Limb (tissue), 2 donors: Measurements from ENCODE around the gene SORCS3.

Source experiments
- DNase-seq, 2 donors: peaks; one replicate each; pipeline ENCODE4 v3.0.0-alpha.2; 2016; ENCODE audit errors: extremely low spot score in 2 of 2

The SORCS3 gene

DNA sequence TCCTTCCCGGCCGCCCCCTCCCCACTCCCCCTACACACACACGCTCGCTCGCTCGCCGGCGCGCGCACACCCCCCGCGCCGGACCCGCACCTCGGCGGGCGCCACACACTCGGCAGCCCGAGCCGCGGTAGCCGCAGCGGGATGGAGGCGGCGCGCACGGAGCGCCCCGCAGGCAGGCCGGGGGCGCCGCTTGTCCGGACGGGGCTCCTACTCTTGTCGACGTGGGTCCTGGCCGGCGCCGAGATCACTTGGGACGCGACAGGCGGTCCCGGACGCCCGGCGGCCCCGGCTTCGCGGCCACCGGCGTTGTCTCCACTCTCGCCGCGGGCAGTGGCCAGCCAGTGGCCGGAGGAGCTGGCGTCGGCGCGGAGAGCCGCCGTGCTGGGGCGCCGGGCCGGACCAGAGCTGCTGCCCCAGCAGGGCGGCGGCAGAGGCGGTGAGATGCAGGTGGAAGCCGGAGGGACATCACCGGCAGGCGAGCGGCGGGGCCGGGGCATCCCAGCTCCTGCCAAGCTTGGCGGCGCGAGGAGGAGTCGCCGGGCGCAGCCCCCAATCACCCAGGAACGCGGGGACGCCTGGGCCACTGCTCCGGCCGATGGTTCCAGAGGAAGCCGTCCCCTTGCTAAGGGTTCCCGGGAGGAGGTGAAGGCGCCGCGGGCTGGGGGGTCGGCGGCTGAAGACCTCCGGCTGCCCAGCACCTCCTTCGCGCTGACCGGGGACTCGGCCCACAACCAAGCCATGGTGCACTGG, at the start of gene SORCS3:
SORCS3 (plus strand) TSS at position 104 of the 750 bp plus-strand sequence.
- peak in 1 of 2 donors; percentile 69 for DNase-seq

DNA sequence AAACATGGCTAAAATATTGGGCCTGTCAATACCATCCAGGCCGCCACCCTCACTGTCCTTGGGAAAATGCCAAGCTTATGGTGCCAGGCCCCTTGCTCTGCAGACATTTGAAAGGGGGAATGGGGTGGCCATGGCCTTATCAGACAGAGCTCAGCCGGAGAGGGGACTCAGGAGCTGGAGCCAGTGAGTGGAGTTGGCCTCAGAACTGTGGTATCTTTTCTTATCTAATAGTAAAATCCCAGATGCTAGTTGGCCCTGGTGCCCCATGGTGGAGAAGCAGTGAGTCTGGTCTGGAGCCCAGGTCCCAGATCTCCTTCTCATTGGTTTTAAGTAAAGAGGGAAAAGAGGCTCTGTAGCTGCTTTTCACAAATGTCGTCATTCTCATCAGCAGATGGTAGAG, 49.6 kb upstream of the SORCS3 start:
- DNase-seq: no peak

DNA sequence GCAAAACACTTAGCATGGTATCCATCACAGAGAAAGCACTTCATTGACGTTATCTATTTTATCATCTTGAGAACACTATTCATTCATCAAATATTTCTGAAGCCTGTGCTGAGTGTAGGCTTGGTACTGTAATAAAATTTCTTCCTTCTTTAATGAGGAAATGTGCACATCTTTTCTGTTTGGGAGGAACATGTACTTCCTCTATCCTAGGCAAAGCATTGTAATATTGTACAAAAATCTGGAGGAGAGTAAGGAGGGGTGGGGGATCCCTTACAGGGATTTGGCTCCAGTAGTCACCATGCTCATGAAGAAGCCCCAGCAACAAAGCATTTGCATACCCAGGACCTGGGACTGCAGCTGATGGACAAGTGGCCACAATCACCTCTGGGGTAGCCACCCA, 39.9 kb upstream of the SORCS3 start:
- DNase-seq: no peak

DNA sequence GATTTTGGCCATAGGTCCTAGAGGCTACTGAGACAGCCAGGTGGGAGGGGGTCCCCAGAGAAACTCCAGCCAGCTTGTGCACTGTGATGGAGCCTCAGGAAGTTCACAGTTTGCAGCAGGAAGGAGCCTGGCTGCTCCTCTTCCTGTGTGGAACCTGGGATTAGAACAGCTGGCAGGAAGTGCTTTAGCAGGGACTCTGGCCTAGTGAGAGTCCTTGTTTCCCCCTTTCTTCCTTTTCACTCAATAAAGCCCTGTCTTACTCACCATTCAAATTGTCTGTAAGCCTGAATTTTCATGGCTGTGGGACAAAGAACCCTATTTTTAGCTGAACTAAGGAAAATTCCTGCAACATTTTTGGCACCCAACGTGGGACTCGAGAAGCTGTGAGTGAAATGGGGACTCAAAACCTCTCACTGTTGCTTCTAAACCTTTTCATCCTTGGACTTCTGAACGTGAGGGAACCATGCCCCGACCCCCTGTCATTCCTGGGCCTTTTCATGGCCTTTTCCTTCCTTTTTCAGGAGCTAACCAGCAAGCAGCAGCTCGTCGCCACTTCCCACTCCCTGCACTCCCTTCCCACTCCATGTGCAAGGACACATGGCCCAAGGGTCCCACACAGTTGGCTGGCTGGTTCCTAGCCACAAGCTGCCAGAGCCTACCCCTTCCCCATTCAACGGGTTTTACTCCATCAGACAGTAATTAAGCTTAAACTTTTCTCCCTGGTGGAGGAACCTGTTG, 32.8 kb upstream of the SORCS3 start:
- DNase-seq: no peak

DNA sequence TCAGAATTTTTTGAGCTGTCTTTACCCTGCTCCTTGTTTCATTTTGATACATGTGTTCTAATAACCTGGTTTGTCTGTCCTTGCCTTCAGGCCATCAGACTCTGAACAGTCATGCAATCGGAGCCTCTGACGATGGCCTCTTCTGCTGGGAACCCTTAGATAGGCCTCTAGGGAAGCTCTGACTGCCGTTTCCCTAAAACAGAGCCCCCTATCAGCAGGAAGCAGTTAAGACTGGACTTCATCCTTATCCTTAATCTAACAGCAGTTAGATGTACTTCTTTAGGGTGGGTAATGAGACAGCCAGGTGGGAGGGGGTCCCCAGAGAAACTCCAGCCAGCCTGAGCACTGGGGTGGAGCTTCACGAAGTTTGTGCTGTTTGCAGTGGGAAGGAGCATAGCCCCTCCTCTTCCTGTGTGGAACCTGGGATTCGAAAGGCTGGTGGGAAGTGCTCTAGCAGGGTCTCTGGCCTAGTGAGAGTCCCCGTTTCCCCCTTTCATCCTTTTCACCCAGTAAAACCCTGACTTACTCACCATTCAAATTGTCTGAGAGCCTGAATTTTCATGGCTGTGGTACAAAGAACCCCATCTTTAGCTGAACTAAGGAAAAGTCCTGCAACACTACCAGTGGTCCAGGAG, 28.4 kb upstream of the SORCS3 start:
- no peak for DNase-seq

DNA sequence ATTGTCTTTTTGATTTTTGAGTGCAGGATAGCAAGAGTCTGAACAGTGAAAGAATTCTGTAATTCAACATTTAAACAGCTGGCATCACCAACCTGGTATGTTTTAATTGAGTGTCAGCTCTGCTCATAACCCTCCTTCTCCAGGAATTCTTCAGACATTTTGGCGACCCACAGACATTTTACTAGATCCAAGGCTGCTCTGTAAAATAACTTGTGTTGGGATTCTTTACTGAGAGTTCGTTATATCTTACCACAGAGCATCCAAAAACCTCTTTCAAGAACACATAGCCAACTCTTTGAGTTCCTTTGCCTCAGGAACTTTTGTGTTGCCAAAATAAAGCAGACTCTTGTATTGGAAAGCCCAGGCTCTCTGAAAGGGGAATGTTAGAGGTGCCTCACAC, 27.7 kb upstream of the SORCS3 start:
- no peak for DNase-seq

DNA sequence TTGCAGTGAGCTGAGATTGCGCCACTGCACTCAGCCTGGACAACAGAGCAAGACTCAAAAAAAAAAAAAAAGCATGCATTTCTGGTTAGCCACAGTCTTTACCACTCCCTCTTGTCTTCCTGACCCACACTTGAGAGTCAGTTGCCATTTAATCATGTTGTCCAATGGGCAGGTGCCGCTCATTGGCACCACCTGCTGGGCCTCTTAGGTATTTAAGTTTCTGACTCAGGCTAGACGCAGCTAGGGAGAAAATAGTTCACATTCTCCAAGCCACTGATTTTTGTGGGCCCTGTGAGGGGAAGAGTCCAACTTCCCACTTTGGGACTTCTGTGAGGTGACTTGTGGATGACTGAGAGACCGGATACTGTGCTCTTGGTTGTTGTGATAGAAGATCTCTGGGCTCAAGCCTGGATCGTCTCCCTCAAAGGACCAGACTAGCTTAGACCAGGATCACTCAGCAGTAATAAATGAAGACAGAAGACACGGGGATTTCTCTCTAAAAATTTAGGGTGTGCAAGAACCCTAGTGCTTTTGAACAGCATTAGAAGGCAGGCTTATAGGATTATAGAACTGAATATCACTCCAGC, 26.8 kb upstream of the SORCS3 start:
- no peak for DNase-seq

DNA sequence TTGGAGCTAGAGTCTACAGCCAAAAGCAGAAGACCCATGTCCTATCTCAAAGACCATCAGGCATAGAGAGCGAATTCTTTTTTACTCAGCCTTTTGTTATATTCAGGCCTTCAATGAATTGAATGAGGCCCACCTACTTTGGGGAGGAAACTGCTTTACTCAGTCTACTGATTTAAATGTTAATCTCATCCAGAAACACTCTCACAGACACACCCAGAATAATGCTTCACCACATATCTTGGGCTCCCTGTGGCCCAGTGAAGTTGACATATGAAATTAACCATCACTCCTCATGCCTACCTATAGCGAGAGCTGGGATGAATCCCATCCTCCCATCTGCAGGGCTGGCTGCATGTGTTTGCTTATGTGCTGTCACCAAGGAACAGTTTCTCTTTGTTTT, 26.0 kb upstream of the SORCS3 start:
- no peak for DNase-seq

DNA sequence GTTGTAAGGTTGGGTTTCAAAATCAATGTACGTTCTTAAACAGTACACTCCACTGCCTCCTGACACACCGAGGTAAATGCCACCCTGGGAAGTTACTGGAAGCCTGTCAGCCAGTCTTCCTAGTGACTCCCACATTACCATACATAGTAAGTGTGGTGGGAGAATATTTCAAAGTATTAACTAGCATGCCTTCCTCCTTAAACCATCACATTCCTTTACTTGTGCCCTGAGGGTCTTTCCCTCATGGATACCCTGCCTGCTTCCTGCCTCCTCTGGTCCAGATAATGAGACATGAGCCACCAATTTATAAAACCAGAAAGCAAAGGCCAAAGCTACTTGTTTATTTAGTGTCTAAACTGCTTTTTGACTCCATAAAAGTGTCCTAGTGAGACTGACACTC, 23.3 kb upstream of the SORCS3 start:
- no peak for DNase-seq

DNA sequence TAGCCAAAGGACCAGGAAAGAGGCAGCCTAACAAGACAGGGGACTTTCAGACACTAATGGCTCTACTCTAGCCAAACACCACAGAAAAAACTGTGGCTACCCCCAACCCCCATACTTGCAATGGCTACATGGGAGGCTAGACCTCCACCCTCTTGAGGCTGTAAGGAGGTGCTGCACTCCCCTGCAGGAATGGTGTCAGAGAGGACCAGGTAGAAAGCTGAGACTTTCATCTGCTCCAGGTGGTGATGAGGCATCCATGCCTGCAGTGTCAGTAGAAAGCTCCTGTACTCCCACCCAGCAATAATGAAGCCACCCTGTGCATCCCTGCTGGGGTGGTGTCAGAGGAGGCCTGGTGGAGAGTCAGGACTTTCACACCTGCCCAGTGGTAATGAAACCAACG, 18.9 kb upstream of the SORCS3 start:
- no peak for DNase-seq

DNA sequence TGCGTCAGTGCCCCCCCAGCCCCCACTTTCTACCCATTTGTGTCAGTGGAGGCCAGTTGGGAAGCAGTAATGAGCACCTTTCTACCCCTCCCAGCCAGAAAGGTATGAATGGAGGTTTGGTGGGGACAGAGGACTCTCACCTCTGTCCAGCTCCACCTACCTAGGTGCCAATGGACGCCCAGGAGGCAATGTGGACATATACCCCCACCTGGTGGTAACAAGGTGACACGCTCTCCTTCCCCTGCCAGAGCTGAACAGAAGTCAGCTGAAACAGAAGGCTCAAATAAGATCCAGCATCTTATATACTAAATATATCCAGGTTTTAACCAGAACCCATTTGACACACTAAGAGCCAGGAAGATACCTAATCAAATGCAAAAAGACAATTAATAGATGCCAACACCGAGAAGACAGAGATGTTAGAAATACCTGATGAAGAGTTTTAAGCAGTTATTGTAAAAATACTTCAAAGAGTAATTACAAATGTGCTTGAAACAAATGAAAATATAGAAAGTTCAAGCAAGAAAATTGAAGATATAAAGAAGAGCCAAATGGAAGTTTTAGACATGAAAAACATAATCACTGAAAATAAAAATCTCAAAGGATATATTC, 18.4 kb upstream of the SORCS3 start:
- DNase-seq: no peak

DNA sequence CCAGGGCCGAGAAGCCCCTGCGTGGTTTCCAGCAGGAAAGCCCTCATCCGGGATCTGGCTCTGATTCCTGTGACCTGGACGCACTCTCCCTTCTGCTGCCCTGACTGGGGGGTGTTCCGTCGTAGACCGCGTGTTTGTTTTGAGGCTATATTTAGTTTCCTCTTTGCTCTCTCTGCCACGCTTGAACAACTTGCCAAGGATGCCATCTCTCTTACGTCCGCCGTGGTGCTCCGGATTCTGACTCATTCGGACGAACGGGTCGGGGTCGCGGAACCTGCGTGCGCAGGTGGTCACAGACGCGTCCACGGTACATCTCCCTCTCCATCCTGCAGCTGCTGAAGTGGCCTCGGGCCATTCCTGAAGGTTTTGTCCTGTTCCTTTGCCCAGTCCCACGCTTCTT, 10.4 kb upstream of the SORCS3 start:
- DNase-seq: no peak

DNA sequence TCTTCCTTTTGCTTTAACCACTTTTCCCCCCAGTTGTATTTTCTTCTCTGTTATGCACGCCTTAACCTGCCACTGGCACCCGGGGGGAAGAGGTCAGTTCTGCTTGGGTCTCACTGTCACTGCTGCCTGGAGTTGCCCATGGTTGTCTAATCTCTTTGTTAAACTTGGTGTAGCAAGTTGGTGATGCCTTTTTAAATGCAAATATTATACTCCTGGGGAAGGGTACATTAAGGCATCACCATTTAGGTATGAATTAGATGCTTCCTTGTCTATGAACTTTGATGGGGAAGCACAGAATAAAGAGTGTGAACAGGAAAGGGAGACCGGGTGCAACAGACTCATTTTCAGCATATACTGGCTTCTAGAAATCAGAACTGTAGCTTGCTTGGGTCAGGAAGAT, 9.1 kb upstream of the SORCS3 start:
- no peak for DNase-seq

DNA sequence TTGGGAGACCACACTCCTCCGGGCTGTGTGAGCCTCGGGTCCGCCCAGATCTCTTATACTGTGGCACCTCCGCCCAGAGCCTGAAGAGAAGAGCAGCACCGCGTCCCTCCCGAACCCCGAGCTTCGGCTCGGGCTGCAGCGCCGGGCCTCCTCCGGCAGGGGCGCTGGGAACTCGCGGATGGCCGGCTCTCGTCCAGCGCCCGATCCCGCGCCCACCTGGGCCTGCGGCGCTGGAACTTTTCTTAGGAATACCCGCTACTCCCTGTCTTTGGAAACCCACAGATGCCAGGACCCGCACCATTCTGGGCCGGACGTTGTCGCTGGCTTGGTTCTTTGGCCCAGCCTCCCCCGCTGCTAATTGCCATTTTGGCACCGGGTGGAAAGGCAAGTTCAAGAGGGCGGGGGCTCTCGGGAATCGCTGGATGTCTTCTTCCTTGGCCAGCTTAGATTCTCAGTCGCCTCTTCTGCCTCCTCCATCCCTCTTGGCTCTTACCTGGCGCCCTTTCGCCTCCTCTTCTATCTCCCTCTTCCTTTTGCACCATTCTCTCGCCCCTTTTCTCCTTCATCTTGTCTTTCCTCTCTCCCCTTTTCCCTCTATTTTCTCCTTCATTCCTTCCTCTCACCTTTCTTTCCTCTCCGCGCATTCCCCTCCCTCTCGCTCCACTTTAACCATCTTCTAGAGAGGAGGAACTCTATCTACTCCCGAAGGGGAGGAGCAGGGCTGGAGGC, 2.1 kb upstream of the SORCS3 start:
- peak in 1 of 2 donors; percentile 77 for DNase-seq

DNA sequence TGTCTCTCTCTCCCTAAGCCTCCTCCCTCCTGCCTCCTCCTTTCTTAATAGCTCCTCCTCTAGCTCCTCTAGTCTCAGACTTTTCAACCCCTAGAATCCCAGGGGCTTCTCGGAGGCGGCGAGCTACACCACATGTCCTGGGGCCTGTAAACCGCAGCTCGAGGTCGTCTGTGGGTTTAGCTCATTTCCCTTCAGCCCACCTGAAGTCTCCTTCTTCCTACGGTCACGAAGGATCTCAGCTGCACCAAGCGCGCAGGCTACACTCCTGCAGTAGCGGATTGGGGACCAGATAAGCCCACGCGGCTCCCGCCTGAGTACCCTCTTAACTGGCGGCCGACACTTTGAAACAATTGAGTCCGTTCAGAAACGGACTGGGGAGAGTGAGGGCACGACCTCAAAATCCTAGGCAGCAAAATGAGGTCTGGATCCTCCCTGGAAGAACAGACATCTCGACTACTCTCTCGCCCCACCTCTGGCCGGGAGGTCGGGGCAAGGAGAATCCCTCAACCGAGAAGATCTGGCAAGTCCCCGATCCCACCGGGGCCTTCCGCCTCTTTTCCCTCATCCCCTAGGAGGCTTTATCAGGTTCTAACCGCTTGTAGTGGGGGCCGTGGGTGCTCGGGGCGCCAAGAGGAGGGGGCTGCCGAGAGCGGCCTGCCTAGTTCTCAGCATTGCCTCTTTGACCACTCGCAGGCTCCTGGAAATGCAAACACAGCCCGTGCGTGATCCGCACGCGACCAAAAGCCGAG, 1.3 kb upstream of the SORCS3 start:
- DNase-seq: peak in 1 of 2 donors; percentile 57

DNA sequence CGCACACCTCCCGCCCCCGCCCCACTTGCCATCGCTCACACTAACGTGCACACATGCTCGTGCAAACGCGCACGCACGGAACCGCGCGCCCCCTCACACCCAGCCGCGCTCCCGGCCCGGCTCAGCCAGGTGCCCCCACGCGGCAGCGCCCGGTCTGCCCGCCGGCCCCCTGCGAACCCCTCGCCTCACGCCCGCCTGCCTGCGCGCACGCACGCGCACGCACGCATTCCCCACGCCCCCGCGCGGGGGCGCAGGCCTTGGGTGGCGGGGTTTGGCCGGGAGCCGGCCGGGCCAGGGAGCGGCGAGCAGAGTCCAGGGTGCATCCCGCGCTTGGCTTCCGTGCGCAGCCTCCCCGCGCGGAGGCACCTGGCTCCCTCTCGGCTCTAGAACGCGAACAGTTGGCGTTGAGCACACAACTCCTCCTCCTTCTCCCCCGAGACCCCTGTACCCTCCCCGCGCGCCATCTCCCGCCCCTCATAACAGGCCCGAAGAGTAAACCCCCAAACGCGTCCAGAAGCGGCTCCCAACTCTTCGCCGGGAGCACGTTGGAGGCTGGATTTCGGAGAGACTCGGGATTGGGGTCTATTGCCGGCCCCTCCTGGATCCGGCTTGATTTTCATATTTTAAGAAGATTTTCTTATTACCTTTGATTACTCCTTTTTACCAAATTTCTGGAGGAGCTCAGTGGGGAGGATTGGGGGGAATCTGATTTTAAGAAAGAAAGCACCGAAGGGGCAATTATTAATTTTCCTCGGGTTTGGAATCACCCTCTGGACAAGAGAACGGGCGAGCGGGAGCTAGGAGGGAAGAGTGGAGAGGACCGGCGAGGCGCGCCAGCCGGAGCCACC, 527 bp upstream of the SORCS3 start:
- peak in 1 of 2 donors; percentile 70 for DNase-seq

DNA sequence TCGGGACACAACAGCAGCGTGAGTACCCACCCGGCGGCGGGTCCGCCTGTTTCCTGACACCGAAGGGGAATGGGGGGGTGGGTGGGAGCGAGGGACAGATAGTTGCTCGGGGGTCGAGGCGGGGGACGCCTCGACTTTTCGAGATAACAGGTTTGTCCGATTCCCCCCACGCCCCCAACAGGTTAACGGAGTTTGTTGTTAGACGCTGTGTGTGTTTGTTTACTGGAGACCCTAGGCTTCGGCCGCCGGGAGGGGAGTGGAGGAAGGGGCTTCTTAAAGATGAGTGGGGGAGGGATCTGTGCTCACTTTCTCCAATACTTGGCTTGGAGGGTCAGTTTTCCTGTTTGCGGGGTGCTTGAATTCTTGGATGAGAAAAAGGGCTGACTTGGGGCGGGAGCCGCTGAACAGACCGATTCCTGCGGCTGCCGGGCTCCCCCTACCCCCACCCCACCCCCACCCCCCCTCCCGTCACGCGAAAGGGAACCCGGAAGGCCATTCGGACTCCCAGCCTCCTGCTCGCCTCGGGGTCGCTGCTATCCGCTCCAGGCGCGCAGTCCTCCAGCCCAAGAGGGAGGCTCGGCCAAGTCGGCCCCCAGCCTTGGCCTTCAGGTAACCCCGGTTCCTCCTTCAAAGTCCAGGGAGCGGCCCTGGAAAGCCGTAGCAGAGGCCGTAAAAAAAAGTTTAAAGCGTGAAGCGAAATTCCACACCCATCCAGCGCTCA, 1.0 kb downstream of the SORCS3 start:
- peak in 1 of 2 donors; percentile 61 for DNase-seq

DNA sequence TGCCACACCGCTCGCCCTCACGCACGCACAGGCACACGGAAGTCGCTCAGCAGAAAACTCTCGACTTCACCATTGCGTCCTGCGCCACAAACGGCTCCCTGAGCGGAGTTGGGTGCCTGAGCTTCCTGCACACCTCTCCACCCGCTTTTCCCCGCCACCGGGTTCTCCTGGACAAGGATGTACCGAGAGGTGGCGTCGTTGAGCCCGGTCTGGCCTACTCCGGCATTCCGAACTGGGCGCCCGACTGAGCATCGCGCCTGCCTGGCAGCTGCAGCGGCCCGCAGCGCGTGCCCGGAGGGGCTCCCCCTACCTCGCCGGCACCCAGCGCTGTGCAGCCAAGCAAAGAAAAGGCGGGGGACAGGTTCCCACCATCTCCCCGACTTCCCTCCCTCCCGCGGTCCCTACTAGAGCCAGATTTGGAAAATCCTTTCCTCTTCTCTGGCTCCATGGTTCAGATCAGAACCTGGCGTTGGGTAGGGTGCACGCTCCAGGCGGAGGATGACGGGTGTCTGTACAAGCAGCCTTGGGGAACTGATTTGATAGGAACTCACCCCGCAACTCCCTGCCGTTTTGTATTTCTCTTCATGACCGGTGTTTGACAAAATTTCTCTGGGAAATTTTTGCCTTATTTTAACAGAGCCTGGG, 1.7 kb downstream of the SORCS3 start:
- peak; percentile 42 to 86 for DNase-seq
